H9 (cell line): ENCODE results near the gene RFWD3. TPM values are rescaled to one million over a fixed set of nuclear protein-coding genes. Genes with fewer than 3 reads are reported as not detected.

Experiments used
- DNase-seq: peaks from one replicate; pipeline ENCODE4 v3.0.0-alpha.2; 2017
- H2AFZ ChIP-seq: one replicate; pipeline ENCODE4 v1.6.1; 2013; ENCODE audit warnings: mild to moderate bottlenecking, low read length, control low read depth, moderate library complexity
- H2AK5ac ChIP-seq: 2 replicates; pipeline ENCODE4 v1.6.1; 2013; ENCODE audit warnings: low read length, control low read depth, mixed read lengths; ENCODE audit not compliant: insufficient read length
- H2BK120ac ChIP-seq: one replicate; pipeline ENCODE4 v1.6.1; 2013; ENCODE audit warnings: low read depth, mild to moderate bottlenecking, low read length, control low read depth, inconsistent platforms; ENCODE audit not compliant: poor library complexity, severe bottlenecking
- H2BK12ac ChIP-seq: 2 replicates; pipeline ENCODE4 v1.6.1; 2013; ENCODE audit warnings: low read length, control low read depth, mixed read lengths, low read depth; ENCODE audit not compliant: insufficient read length
- H2BK15ac ChIP-seq: 2 replicates; pipeline ENCODE4 v1.6.1; 2013; ENCODE audit warnings: low read depth, low read length, control low read depth
- H2BK20ac ChIP-seq: one replicate; pipeline ENCODE4 v1.6.1; 2013; ENCODE audit warnings: low read depth, mild to moderate bottlenecking, low read length, control low read depth, inconsistent platforms; ENCODE audit not compliant: poor library complexity, severe bottlenecking
- H2BK5ac ChIP-seq: 2 replicates; pipeline ENCODE4 v1.6.1; 2013; ENCODE audit warnings: low read length, control low read depth, mixed read lengths; ENCODE audit not compliant: insufficient read length
- H3K14ac ChIP-seq: 2 replicates; pipeline ENCODE4 v1.6.1; 2013; ENCODE audit warnings: low read length, control low read depth; ENCODE audit not compliant: insufficient read depth
- H3K18ac ChIP-seq: 2 replicates; pipeline ENCODE4 v1.6.1; 2013; ENCODE audit warnings: low read depth, mild to moderate bottlenecking, mixed read lengths, low read length, control low read depth; ENCODE audit not compliant: insufficient read length
- H3K23ac ChIP-seq: 2 replicates; pipeline ENCODE4 v1.6.1; 2013; ENCODE audit warnings: low read length, control low read depth, mixed read lengths, low read depth; ENCODE audit not compliant: insufficient read length
- H3K23me2 ChIP-seq: 2 replicates; pipeline ENCODE4 v1.6.1; 2013; ENCODE audit warnings: low read depth, mild to moderate bottlenecking, mixed read lengths, low read length, control low read depth; ENCODE audit not compliant: insufficient read length, poor library complexity, severe bottlenecking
- H3K27ac ChIP-seq: 2 replicates; pipeline ENCODE4 v1.5.1; 2013; ENCODE audit warnings: low read length, control low read depth, mixed read lengths, low read depth; ENCODE audit not compliant: insufficient read length
- H3K27me3 ChIP-seq: 2 replicates; pipeline ENCODE4 v1.6.1; 2013; ENCODE audit warnings: low read length, control low read depth, inconsistent platforms; ENCODE audit not compliant: insufficient read depth
- H3K4ac ChIP-seq: 2 replicates; pipeline ENCODE4 v1.6.1; 2013; ENCODE audit warnings: low read depth, mild to moderate bottlenecking, control low read depth, inconsistent platforms, low read length, moderate library complexity
- H3K4me1 ChIP-seq: 2 replicates; pipeline ENCODE4 v1.6.1; 2013; ENCODE audit warnings: low read length, control low read depth, inconsistent platforms; ENCODE audit not compliant: insufficient read depth
- H3K4me2 ChIP-seq: 2 replicates; pipeline ENCODE4 v1.6.1; 2013; ENCODE audit warnings: low read length, control low read depth, mixed read lengths; ENCODE audit not compliant: insufficient read length, insufficient read depth
- H3K56ac ChIP-seq: 2 replicates; pipeline ENCODE4 v1.6.1; 2013; ENCODE audit warnings: low read depth, mild to moderate bottlenecking, mixed read lengths, low read length, control low read depth; ENCODE audit not compliant: insufficient read length
- H3K79me1 ChIP-seq: 2 replicates; pipeline ENCODE4 v1.6.1; 2013; ENCODE audit warnings: low read depth, mild to moderate bottlenecking, moderate library complexity, low read length, control low read depth, inconsistent platforms; ENCODE audit not compliant: insufficient read depth, poor library complexity, severe bottlenecking
- H3K79me2 ChIP-seq: 2 replicates; pipeline ENCODE4 v1.6.1; 2013; ENCODE audit warnings: low read length, control low read depth, inconsistent platforms; ENCODE audit not compliant: insufficient read depth
- H3K9ac ChIP-seq: 2 replicates; pipeline ENCODE4 v1.6.1; 2013; ENCODE audit warnings: low read length, control low read depth, mixed read lengths; ENCODE audit not compliant: insufficient read length; ENCODE audit errors: extremely low read depth
- H3K9me3 ChIP-seq: one replicate; pipeline ENCODE4 v1.6.1; 2013; ENCODE audit warnings: low read depth, low read length, inconsistent platforms; ENCODE audit not compliant: control insufficient read depth
- H3T11ph ChIP-seq: one replicate; pipeline ENCODE4 v1.6.1; 2013; ENCODE audit warnings: mild to moderate bottlenecking, low read length, control low read depth, inconsistent platforms
- H4K20me1 ChIP-seq: one replicate; pipeline ENCODE4 v1.6.1; 2013; ENCODE audit not compliant: control insufficient read depth, insufficient read length, insufficient read depth
- H4K5ac ChIP-seq: 2 replicates; pipeline ENCODE4 v1.6.1; 2013; ENCODE audit warnings: low read depth, mild to moderate bottlenecking, mixed read lengths, low read length, control low read depth; ENCODE audit not compliant: insufficient read length
- H4K8ac ChIP-seq: replicated peaks from 2 replicates; pipeline ENCODE4 v1.6.1; 2013; ENCODE audit warnings: low read length, control low read depth, mixed read lengths, low read depth; ENCODE audit not compliant: insufficient read length
- H4K91ac ChIP-seq: 2 replicates; pipeline ENCODE4 v1.6.1; 2013; ENCODE audit warnings: low read depth, mild to moderate bottlenecking, moderate library complexity, mixed read lengths, low read length, control low read depth; ENCODE audit not compliant: insufficient read length
- H3K27ac Mint-ChIP-seq, 3 experiments: 2 replicates in 2 of 3; 3 replicates in 1 of 3; pipeline ENCODE4 v1.8.0; 2020 to 2021; ENCODE audit warnings: mixed read lengths in 3 of 3, mild to moderate bottlenecking in 1 of 3, moderate library complexity in 1 of 3
- H3K27me3 Mint-ChIP-seq: 2 replicates; pipeline ENCODE4 v1.8.0; 2021; ENCODE audit warnings: low read depth, mild to moderate bottlenecking, moderate library complexity, mixed read lengths
- H3K36me3 Mint-ChIP-seq, 3 experiments: 2 replicates in 2 of 3; 3 replicates in 1 of 3; pipeline ENCODE4 v1.8.0; 2020 to 2021; ENCODE audit warnings: low read depth in 3 of 3, mixed read lengths in 3 of 3; ENCODE audit not compliant: insufficient read depth in 1 of 3
- H3K4me1 Mint-ChIP-seq, 2 experiments: 2 replicates each; pipeline ENCODE4 v1.8.0; 2020; ENCODE audit warnings: mixed read lengths in 2 of 2
- H3K4me3 Mint-ChIP-seq, 2 experiments: 2 replicates in 1 of 2; 3 replicates in 1 of 2; pipeline ENCODE4 v1.8.0; 2020 to 2021; ENCODE audit warnings: mild to moderate bottlenecking in 2 of 2, mixed read lengths in 2 of 2, moderate library complexity in 1 of 2
- H3K9me3 Mint-ChIP-seq, 2 experiments: 2 replicates in 1 of 2; 3 replicates in 1 of 2; pipeline ENCODE4 v1.8.0; 2020; ENCODE audit warnings: mild to moderate bottlenecking in 2 of 2, mixed read lengths in 2 of 2, moderate library complexity in 1 of 2
- CTCF ChIP-seq: fragments of 200-600 bp; sonication (generic); conservative IDR thresholded peaks from 3 replicates; pipeline ENCODE4 v1.8.0; 2021; ENCODE audit warnings: antibody characterized with exemption, mild to moderate bottlenecking
- WGBS: extraction: QIAGEN DNeasy Blood & Tissue Kit; methylation state at CpG from one replicate; pipeline ENCODE4 v1.1.7; 2013; ENCODE audit warnings: missing lambda C conversion rate, low lambda C conversion rate, mixed read lengths; ENCODE audit not compliant: insufficient read length; ENCODE audit errors: extremely low coverage; 5-methylcytosine and 5-hydroxymethylcytosine counted together
- total RNA-seq: library from RNA; stranded (reverse); gene quantifications from 2 replicates; pipeline ENCODE4 v1.2.1, GENCODE V29; 2021

Gene RFWD3
- total RNA-seq, 1 experiment from 2014 or later = 114 TPM

DNA sequence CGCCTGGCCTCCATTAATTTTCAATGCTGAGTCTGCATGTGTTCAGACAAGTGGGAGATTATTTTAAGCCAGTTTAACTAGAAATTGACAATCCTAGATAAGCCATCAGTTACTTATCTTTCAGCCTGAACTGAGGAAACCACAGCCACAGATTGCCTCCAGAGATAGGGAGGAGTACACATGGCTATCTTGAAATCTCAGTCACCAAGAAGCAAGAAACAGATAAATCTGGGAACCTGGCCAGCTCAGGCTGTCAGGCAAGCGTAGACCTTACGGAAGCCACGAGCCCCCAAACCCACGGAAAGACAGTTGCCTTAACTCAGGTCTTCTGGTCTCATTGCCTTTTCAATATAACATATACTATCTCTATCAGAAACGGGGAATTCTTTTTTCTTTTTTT lies 57.7 kb downstream of the RFWD3 start:
- Histone ChIP-seq H3K27me3 (no peaks in the 10 kb centered on the region), H2BK5ac (no peak overlapping the region), H3K9me3 (no peaks in the 10 kb centered on the region), H3K14ac (no peak overlapping the region), H3K23me2 (peaks cover 8% of the 10 kb centered on the region), H2AK5ac (no peak overlapping the region), H4K20me1 (no peaks in the 10 kb centered on the region), H3K4ac (no peak overlapping the region), H3K9ac (no peak overlapping the region), H3K79me2 (peaks cover 15% of the 10 kb centered on the region; the same call in 1 of the 2 replicates), H3K27ac (no peak overlapping the region), H2BK120ac (no peak overlapping the region), H2BK15ac (no peak overlapping the region), H3K79me1 (no peaks in the 10 kb centered on the region), H3K23ac (no peak overlapping the region), H3K4me1 (peaks cover 4% of the 10 kb centered on the region; the same call in 1 of the 2 replicates), H2BK12ac (no peak overlapping the region), H3K56ac (no peak overlapping the region), H4K91ac (no peak overlapping the region), H4K5ac (no peak overlapping the region), H2BK20ac (no peak overlapping the region), H3K4me2 (no peak overlapping the region), H2AFZ (no peak overlapping the region), H4K8ac (no peak overlapping the region), H3K18ac (no peak overlapping the region), H3T11ph (no peak overlapping the region)
- H3K27me3 Mint-ChIP-seq = no peaks in the 10 kb centered on the region
- peaks cover 0 to 2% (median 0%) of the 10 kb centered on the region in 3 experiments; a peak in 3 of 7 replicates for H3K36me3 Mint-ChIP-seq
- no peak for DNase-seq
- no CpG with 5 or more reads among the region's 6 CpGs for WGBS
- 0 out of 5 replicates have a peak overlapping the region, but pooled peaks of 1 of the 2 experiments have one; percentile 5 for H3K4me3 Mint-ChIP-seq
- no peak for TF ChIP-seq CTCF
- no peaks in the 10 kb centered on the region for H3K9me3 Mint-ChIP-seq
- peaks cover 25 to 30% of the 10 kb centered on the region in 2 experiments for H3K4me1 Mint-ChIP-seq
- H3K27ac Mint-ChIP-seq = no peak overlapping the region; a peak in 1 of 7 replicates
